CD4-positive, alpha-beta memory T cell (primary cell): ENCODE data around the gene KRCC1. TPM values are rescaled to one million over a fixed set of nuclear protein-coding genes. Genes with fewer than 3 reads are reported as not detected.

ENCODE experiments used
- CTCF ChIA-PET: fragments of 350-600 bp; sonication (Branson Sonifier 250); formaldehyde crosslinking; loops from one replicate; lab custom pipeline; 2021; ENCODE audit warnings: inconsistent platforms; ENCODE audit not compliant: partially characterized antibody; lab: Charles Lee
- POLR2A ChIA-PET: fragments of 350-600 bp; sonication (Branson Sonifier 250); formaldehyde crosslinking; loops from one replicate; lab custom pipeline; 2021; ENCODE audit not compliant: partially characterized antibody; lab: Charles Lee
- DNase-seq, 5 donors: peaks; one replicate each; pipeline versions ENCODE4 v3.0.0 to v3.0.0-alpha.2; 2020 to 2022; ENCODE audit warnings: mixed read lengths in 1 of 5
- H3K27ac ChIP-seq: one replicate; pipeline ENCODE4 v1.7.0; 2013; ENCODE audit warnings: low read depth, low read length
- H3K27me3 ChIP-seq: 2 replicates; pipeline ENCODE4 v1.7.0; 2013; ENCODE audit warnings: mild to moderate bottlenecking, low read length, moderate library complexity; ENCODE audit not compliant: insufficient read depth
- H3K36me3 ChIP-seq: 2 replicates; pipeline ENCODE4 v1.7.0; 2013; ENCODE audit warnings: mild to moderate bottlenecking, low read length, moderate library complexity; ENCODE audit not compliant: insufficient read depth
- H3K4me1 ChIP-seq: 2 replicates; pipeline ENCODE4 v1.7.0; 2013; ENCODE audit warnings: mild to moderate bottlenecking, low read length, moderate library complexity; ENCODE audit not compliant: insufficient read depth
- H3K4me3 ChIP-seq, 2 donors: one replicate each; pipeline ENCODE4 v1.7.0; 2013; ENCODE audit warnings: low read length in 2 of 2, mild to moderate bottlenecking in 1 of 2
- H3K9me3 ChIP-seq, 2 donors: one replicate each; pipeline ENCODE4 v1.7.0; 2013; ENCODE audit warnings: low read length in 2 of 2, control low read depth in 1 of 2; ENCODE audit not compliant: control insufficient read depth in 1 of 2
- H3K27ac Mint-ChIP-seq, 7 donors: one replicate each; pipeline ENCODE4 v1.8.0; 2020 to 2021; ENCODE audit warnings: mixed read lengths in 7 of 7, mild to moderate bottlenecking in 6 of 7, inconsistent platforms in 3 of 7, moderate library complexity in 3 of 7
- H3K27me3 Mint-ChIP-seq, 2 donors: one replicate each; pipeline ENCODE4 v1.8.0; 2020 to 2021; ENCODE audit warnings: mixed read lengths in 2 of 2
- H3K36me3 Mint-ChIP-seq, 2 donors: one replicate each; pipeline ENCODE4 v1.8.0; 2020 to 2021; ENCODE audit warnings: mixed read lengths in 2 of 2, inconsistent platforms in 1 of 2, mild to moderate bottlenecking in 1 of 2
- H3K4me1 Mint-ChIP-seq, 4 donors: one replicate each; pipeline ENCODE4 v1.8.0; 2020 to 2021; ENCODE audit warnings: mixed read lengths in 4 of 4, mild to moderate bottlenecking in 1 of 4
- H3K4me3 Mint-ChIP-seq, 8 donors: one replicate each; pipeline ENCODE4 v1.8.0; 2020 to 2021; ENCODE audit warnings: mixed read lengths in 8 of 8, mild to moderate bottlenecking in 7 of 8, moderate library complexity in 6 of 8, inconsistent platforms in 3 of 8
- H3K9me3 Mint-ChIP-seq, 8 donors: one replicate each; pipeline ENCODE4 v1.8.0; 2020 to 2021; ENCODE audit warnings: mixed read lengths in 8 of 8, mild to moderate bottlenecking in 5 of 8, inconsistent platforms in 3 of 8, moderate library complexity in 1 of 8
- intact Hi-C: fragments of 100-400 bp; cut with micrococcal nuclease; formaldehyde crosslinking; loops from one replicate; pipeline ENCODE4 v1.15.1; 2023
- polyA plus RNA-seq, 2 donors: library from polyadenylated mRNA; unstranded; fragments of 300-500 nt; fragmentation: Illumina TruSeq; gene quantifications; one replicate each; pipeline ENCODE4 v1.2.3, GENCODE V29; 2021
- total RNA-seq, 2 experiments: library from RNA; stranded (reverse); gene quantifications; one replicate each; pipeline ENCODE4 v1.2.3, GENCODE V29; 2021

The KRCC1 gene
- total and polyA plus RNA-seq, 4 experiments from 2014 or later: 32.3 to 40.1 (median 36.5) TPM

DNA sequence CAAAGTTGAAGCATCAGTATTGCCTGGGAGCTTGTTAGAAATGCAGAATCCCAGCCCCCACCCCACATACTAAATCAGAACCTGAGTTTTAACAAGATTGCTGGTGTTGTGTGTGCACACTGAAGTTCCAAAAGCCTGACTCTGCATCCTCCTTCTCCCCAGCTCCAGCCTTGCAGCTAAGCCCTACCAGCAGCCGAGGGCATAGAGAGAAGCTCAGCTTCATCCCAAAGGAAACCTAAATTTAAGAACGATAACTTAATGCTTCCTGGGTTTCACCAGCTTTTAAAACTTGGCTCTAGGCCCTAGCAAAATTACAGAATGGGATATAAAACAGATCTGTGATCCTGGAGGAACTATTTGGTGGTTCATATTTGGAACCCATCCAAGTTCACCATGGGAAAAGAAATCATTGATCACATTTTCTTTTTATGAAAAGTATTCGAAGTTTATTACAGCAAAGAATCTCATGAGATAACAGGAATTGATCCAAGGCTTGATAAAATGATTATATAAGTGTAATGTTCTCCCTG, 23.1 kb upstream of the KRCC1 start:
- H3K27ac Mint-ChIP-seq: no peak overlapping the region
- CTCF ChIA-PET: interaction anchor here (1.2 to 3.2 kb wide), 2 partner anchors 18 to 22 kb away, joined by 3 to 16 read pairs; no protein-coding TSS in a partner anchor

DNA sequence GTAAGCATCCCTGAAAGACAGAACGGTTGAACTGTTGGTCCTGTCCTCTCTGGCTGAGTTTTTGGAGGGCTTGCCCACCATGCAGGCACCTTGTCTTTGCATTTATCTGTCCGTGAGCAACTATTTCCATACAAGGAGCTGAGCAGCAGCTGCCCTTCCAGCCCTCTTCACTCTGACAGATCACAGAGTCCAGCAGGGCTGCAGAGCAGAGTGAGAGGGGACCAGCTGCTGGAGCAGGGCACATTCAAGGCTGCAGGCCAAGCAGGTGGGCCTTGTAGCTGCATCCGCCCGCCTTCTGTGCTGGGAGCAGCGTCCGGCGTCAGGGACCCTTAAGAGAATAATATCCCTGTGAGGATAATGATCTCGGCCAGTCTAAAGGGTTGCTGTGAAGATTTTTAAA, 21.5 kb upstream of the KRCC1 start:
- Histone ChIP-seq H3K9me3 (no peaks in the 10 kb centered on the region), H3K4me3 (no peak overlapping the region), H3K27ac (no peak overlapping the region), H3K27me3 (no peaks in the 10 kb centered on the region), H3K36me3 (no peaks in the 10 kb centered on the region), H3K4me1 (no peaks in the 10 kb centered on the region)
- H3K4me3 Mint-ChIP-seq: no peak overlapping the region
- ChIA-PET POLR2A (no interaction called here), CTCF (interaction anchor here (3.2 kb wide), 1 partner anchor 16 kb away, joined by 16 read pairs; no protein-coding TSS in a partner anchor)
- intact Hi-C loops: no loop called here
- H3K9me3 Mint-ChIP-seq: peaks cover 0 to 3% (median 0%) of the 10 kb centered on the region in 8 donors
- no peak overlapping the region for H3K27ac Mint-ChIP-seq
- no peaks in the 10 kb centered on the region for H3K4me1 Mint-ChIP-seq
- DNase-seq: no peak
- H3K36me3 Mint-ChIP-seq: no peaks in the 10 kb centered on the region
- peaks cover 2 to 3% of the 10 kb centered on the region in 2 donors for H3K27me3 Mint-ChIP-seq

More for the DNA sequence above, 23.1 kb upstream of the KRCC1 start:
- H3K27me3 ChIP-seq: no peaks in the 10 kb centered on the region
- no peak overlapping the region for H3K4me3 ChIP-seq
- intact Hi-C loops: no loop called here
- peaks cover 0 to 4% (median 0%) of the 10 kb centered on the region in 4 donors for H3K4me1 Mint-ChIP-seq
- no peak overlapping the region for H3K4me3 Mint-ChIP-seq
- no peaks in the 10 kb centered on the region for H3K9me3 ChIP-seq
- H3K4me1 ChIP-seq: no peaks in the 10 kb centered on the region
- no peaks in the 10 kb centered on the region for H3K36me3 Mint-ChIP-seq
- POLR2A ChIA-PET: no interaction called here
- peaks cover 2 to 3% of the 10 kb centered on the region in 2 donors for H3K27me3 Mint-ChIP-seq
- no peaks in the 10 kb centered on the region for H3K36me3 ChIP-seq
- no peak overlapping the region for H3K27ac ChIP-seq
- DNase-seq: no peak
- no peaks in the 10 kb centered on the region for H3K9me3 Mint-ChIP-seq

GRCh38 chr2:88074854-88075292, 19.3 kb upstream of the KRCC1 start:
- H3K27ac ChIP-seq: no peak overlapping the region
- no peaks in the 10 kb centered on the region for H3K4me1 Mint-ChIP-seq

DNA sequence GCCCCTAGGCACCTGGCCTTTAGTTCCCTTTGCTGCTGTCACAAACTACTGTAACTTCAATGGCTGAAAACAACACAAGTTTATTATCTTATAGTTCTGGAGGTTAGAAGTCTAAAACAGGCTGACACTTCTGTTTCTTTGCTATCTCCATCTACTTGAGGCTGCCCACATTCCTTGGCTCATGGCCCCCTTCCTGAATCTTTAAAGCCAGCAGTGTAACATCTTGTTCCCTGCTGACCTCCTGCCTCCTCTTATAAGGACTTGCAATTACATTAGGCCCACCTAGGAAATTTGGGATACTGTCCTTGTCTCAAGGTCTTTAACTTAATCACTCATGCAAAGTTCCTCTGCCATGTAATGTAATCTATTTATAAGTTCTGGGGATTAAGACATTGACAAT, 18.6 kb upstream of the KRCC1 start:
- Histone ChIP-seq H3K27ac (no peak overlapping the region), H3K27me3 (no peaks in the 10 kb centered on the region), H3K4me3 (no peak overlapping the region), H3K9me3 (no peaks in the 10 kb centered on the region), H3K4me1 (no peaks in the 10 kb centered on the region), H3K36me3 (no peaks in the 10 kb centered on the region)
- no peaks in the 10 kb centered on the region for H3K27me3 Mint-ChIP-seq
- H3K36me3 Mint-ChIP-seq: no peaks in the 10 kb centered on the region
- no peak overlapping the region for H3K4me3 Mint-ChIP-seq
- ChIA-PET CTCF (interaction anchor here (0.9 to 1.3 kb wide), 2 partner anchors 14 to 57 kb away, joined by 3 to 4 read pairs; no protein-coding TSS in a partner anchor), POLR2A (no interaction called here)
- H3K27ac Mint-ChIP-seq: no peak overlapping the region
- no peak for DNase-seq
- no peaks in the 10 kb centered on the region for H3K4me1 Mint-ChIP-seq
- peaks cover 0 to 3% (median 0%) of the 10 kb centered on the region in 8 donors for H3K9me3 Mint-ChIP-seq
- intact Hi-C loops: no loop called here

More at GRCh38 chr2:88074854-88075292, 19.3 kb upstream of the KRCC1 start:
- Histone ChIP-seq H3K27me3 (no peaks in the 10 kb centered on the region), H3K4me3 (no peak overlapping the region), H3K9me3 (no peaks in the 10 kb centered on the region), H3K36me3 (no peaks in the 10 kb centered on the region), H3K4me1 (no peaks in the 10 kb centered on the region)
- H3K27ac Mint-ChIP-seq: no peak overlapping the region
- CTCF ChIA-PET: interaction anchor here (0.9 to 1.3 kb wide), 2 partner anchors 14 to 56 kb away, joined by 3 to 4 read pairs; no protein-coding TSS in a partner anchor
- intact Hi-C loops: no loop called here
- no peaks in the 10 kb centered on the region for H3K36me3 Mint-ChIP-seq
- no peak overlapping the region for H3K4me3 Mint-ChIP-seq
- POLR2A ChIA-PET: no interaction called here
- no peak for DNase-seq
- peaks cover 0 to 3% (median 0%) of the 10 kb centered on the region in 8 donors for H3K9me3 Mint-ChIP-seq
- H3K27me3 Mint-ChIP-seq: no peaks in the 10 kb centered on the region

DNA sequence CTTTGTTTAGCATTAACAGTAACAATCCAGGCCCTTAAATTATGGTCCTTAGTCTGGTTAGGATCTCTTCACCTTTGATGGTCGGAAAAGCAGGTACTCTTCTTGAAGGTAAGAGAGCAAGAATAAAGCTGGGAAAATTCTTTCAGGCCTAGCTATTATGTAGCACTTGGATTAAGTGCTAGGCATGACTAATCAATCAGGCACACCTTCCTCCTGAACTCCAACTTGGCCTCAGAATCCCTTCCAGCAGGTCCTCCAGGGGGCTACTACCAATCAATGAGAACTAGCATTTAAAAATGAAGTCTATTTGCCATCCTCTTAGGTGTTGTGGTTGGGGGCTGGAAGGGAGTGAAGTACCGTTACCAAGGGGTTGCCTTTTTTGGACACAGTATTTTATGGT, 15.8 kb upstream of the KRCC1 start:
- Mint-ChIP-seq H3K4me3 (no peak overlapping the region), H3K4me1 (no peaks in the 10 kb centered on the region), H3K27ac (no peak overlapping the region), H3K27me3 (no peaks in the 10 kb centered on the region), H3K36me3 (no peaks in the 10 kb centered on the region), H3K9me3 (peaks cover 0 to 3% (median 0%) of the 10 kb centered on the region in 8 donors)
- Histone ChIP-seq H3K4me3 (no peak overlapping the region), H3K4me1 (no peaks in the 10 kb centered on the region), H3K27ac (no peak overlapping the region), H3K36me3 (no peaks in the 10 kb centered on the region), H3K9me3 (no peaks in the 10 kb centered on the region), H3K27me3 (no peaks in the 10 kb centered on the region)
- ChIA-PET POLR2A (no interaction called here), CTCF (interaction anchor here (1.4 kb wide), 1 partner anchor 11 kb away, joined by 7 read pairs; no protein-coding TSS in a partner anchor)
- intact Hi-C loops: no loop called here
- DNase-seq: no peak

- H3K27me3 Mint-ChIP-seq: no peaks in the 10 kb centered on the region
- no peak overlapping the region for H3K4me3 ChIP-seq
- H3K4me1 Mint-ChIP-seq: no peaks in the 10 kb centered on the region
- CTCF ChIA-PET: interaction anchor here (2.0 kb wide), 1 partner anchor 10 kb away, joined by 11 read pairs; no protein-coding TSS in a partner anchor
- no peak overlapping the region for H3K27ac ChIP-seq
- no peaks in the 10 kb centered on the region for H3K36me3 Mint-ChIP-seq
- POLR2A ChIA-PET: no interaction called here
- no peaks in the 10 kb centered on the region for H3K27me3 ChIP-seq
- no peaks in the 10 kb centered on the region for H3K36me3 ChIP-seq
- peaks cover 0 to 3% (median 0%) of the 10 kb centered on the region in 8 donors for H3K9me3 Mint-ChIP-seq
- H3K4me1 ChIP-seq: no peaks in the 10 kb centered on the region
- H3K4me3 Mint-ChIP-seq: no peak overlapping the region
- DNase-seq: no peak
- H3K9me3 ChIP-seq: no peaks in the 10 kb centered on the region
- intact Hi-C loops: no loop called here
- no peak overlapping the region for H3K27ac Mint-ChIP-seq
These were observed 14.5 kb upstream of the KRCC1 start for GRCh38 chr2:88070055-88070454.

DNA sequence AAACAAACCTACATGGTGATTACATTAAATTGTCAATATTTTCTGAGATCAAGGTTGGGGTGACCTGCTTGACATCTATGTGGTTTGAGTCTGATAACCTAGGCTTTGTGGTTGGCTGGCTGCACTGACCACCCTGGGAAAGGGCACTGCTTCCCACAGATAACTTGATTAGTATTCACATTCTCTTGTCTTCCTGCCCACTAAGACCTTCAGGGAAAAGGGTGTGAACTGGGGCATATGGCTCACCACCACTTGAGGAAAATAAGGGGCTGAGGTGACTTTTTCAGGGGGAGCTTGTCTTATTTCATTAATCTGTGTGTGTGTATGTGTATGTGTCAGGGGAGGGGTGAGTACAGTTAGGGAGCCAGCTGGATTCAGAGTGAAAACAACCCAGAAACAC, 13.5 kb upstream of the KRCC1 start:
- Histone ChIP-seq H3K27ac (no peak overlapping the region), H3K36me3 (no peaks in the 10 kb centered on the region), H3K27me3 (no peaks in the 10 kb centered on the region), H3K4me3 (no peak overlapping the region), H3K4me1 (no peaks in the 10 kb centered on the region), H3K9me3 (no peaks in the 10 kb centered on the region)
- H3K4me3 Mint-ChIP-seq: no peak overlapping the region
- no peak overlapping the region for H3K27ac Mint-ChIP-seq
- DNase-seq: no peak
- H3K4me1 Mint-ChIP-seq: no peaks in the 10 kb centered on the region
- POLR2A ChIA-PET: no interaction called here
- H3K9me3 Mint-ChIP-seq: peaks cover 0 to 3% (median 0%) of the 10 kb centered on the region in 8 donors
- H3K27me3 Mint-ChIP-seq: no peaks in the 10 kb centered on the region
- CTCF ChIA-PET: interaction anchor here (2.0 kb wide), 1 partner anchor 9 kb away, joined by 11 read pairs; no protein-coding TSS in a partner anchor
- intact Hi-C loops: no loop called here
- no peaks in the 10 kb centered on the region for H3K36me3 Mint-ChIP-seq
